Transverse colon (tissue), 3 donors: ENCODE measurements around the gene SPATC1L.

Source experiments
- CTCF ChIP-seq, 5 experiments: fragments of 200-600 bp in 3 of 5; fragments of 450-650 bp in 2 of 5; sonication (generic) in 3 of 5; IDR thresholded peaks; 1 replicate in 2 of 5; 2 replicates in 3 of 5; pipeline ENCODE4 v1.5.1; 2016 to 2017; ENCODE audit warnings: antibody characterized with exemption in 5 of 5, inconsistent platforms in 3 of 5, mild to moderate bottlenecking in 2 of 5, moderate library complexity in 1 of 5
- EP300 ChIP-seq: sonication (generic); formaldehyde crosslinking; IDR thresholded peaks from one replicate; pipeline ENCODE4 v1.6.1; 2017; ENCODE audit warnings: antibody characterized with exemption, low read depth

GRCh38 chr21:46171585-46171984 is 12.7 kb downstream of the SPATC1L start:
- no peak for TF ChIP-seq EP300
- no peak for TF ChIP-seq CTCF (IDR thresholded peaks at IDR 0.05)
